Stimulated activated CD8-positive, alpha-beta memory T cell treated with anti-CD3 and anti-CD28 coated beads, Interleukin-4, amount 100 ng/mL, for 1 hour (primary cell): ENCODE measurements around the gene ACTA1.
"Not testable (repeated sequence)": the region's sequence is repeated elsewhere in the genome, so short reads cannot be mapped to it uniquely, and the experiment has no call there.

Source experiments
- DNase-seq, 2 donors: peaks; one replicate each; pipeline ENCODE4 v3.0.0-alpha.2; 2020; ENCODE audit warnings: low read depth in 2 of 2, low spot score in 1 of 2

ACTA1 gene

GRCh38 chr1:229409616-229410369 is 24.1 kb downstream of the ACTA1 start:
- no peak for DNase-seq

- no peak for DNase-seq
Measured at GRCh38 chr1:229408458-229409037, 25.3 kb downstream of the ACTA1 start.

GRCh38 chr1:229407206-229408026 is 26.5 kb downstream of the ACTA1 start:
- DNase-seq: no peak

GRCh38 chr1:229406798-229407197 is 27.1 kb downstream of the ACTA1 start:
- DNase-seq: no peak

- DNase-seq: no peak
Measured at GRCh38 chr1:229403573-229403972, 30.3 kb downstream of the ACTA1 start.

- DNase-seq: no peak
Measured at GRCh38 chr1:229402993-229403392, 30.9 kb downstream of the ACTA1 start.

GRCh38 chr1:229402329-229402728 is 31.6 kb downstream of the ACTA1 start:
- not testable (repeated sequence) for DNase-seq

- no peak for DNase-seq
Measured at GRCh38 chr1:229397762-229398161, 36.1 kb downstream of the ACTA1 start.

GRCh38 chr1:229396585-229397206 is 37.2 kb downstream of the ACTA1 start:
- no peak for DNase-seq

GRCh38 chr1:229394517-229394916 is 39.4 kb downstream of the ACTA1 start:
- DNase-seq: not testable (repeated sequence)

- no peak for DNase-seq
Measured at GRCh38 chr1:229392936-229393335, 41.0 kb downstream of the ACTA1 start.

- DNase-seq: no peak
Measured at GRCh38 chr1:229390130-229390529, 43.8 kb downstream of the ACTA1 start.

- DNase-seq: no peak
Measured at GRCh38 chr1:229388897-229389580, 44.9 kb downstream of the ACTA1 start.

GRCh38 chr1:229385853-229386456 is 47.9 kb downstream of the ACTA1 start:
- no peak for DNase-seq

GRCh38 chr1:229384822-229385221 is 49.1 kb downstream of the ACTA1 start:
- DNase-seq: no peak

- DNase-seq: no peak
Measured at GRCh38 chr1:229383961-229384360, 49.9 kb downstream of the ACTA1 start.

- DNase-seq: no peak
Measured at GRCh38 chr1:229383188-229383587, 50.7 kb downstream of the ACTA1 start.
